Type B pancreatic cell (in vitro differentiated cells): Measurements from ENCODE around the gene DOK6. TPM values are rescaled to one million over a fixed set of nuclear protein-coding genes. Genes with fewer than 3 reads are reported as not detected.

Experiments used
- DNase-seq: peaks from one replicate; pipeline ENCODE4 v3.0.0; 2021; ENCODE audit warnings: mixed read lengths; ENCODE audit not compliant: unreplicated experiment; ENCODE audit errors: extremely low spot score
- H3K27ac Mint-ChIP-seq: 2 replicates; pipeline ENCODE4 v1.8.0; 2021; ENCODE audit warnings: mild to moderate bottlenecking, mixed read lengths
- H3K27me3 Mint-ChIP-seq: 2 replicates; pipeline ENCODE4 v1.8.0; 2021; ENCODE audit warnings: mixed read lengths
- H3K36me3 Mint-ChIP-seq: 2 replicates; pipeline ENCODE4 v1.8.0; 2021; ENCODE audit warnings: mixed read lengths
- H3K4me1 Mint-ChIP-seq: one replicate; pipeline ENCODE4 v1.8.0; 2021; ENCODE audit warnings: mixed read lengths; ENCODE audit not compliant: unreplicated experiment
- H3K4me3 Mint-ChIP-seq: 2 replicates; pipeline ENCODE4 v1.8.0; 2021; ENCODE audit warnings: mild to moderate bottlenecking, mixed read lengths
- H3K9me3 Mint-ChIP-seq: 2 replicates; pipeline ENCODE4 v1.8.0; 2021; ENCODE audit warnings: mixed read lengths
- CTCF ChIP-seq: fragments of 200-600 bp; sonication (generic); conservative IDR thresholded peaks from 2 replicates; pipeline ENCODE4 v1.5.0; 2021; ENCODE audit warnings: antibody characterized with exemption, mild to moderate bottlenecking
- total RNA-seq: library from RNA; stranded (reverse); gene quantifications from 2 replicates; pipeline ENCODE4 v1.2.1, GENCODE V29; 2021; ENCODE audit warnings: low replicate concordance

DOK6 gene
- total RNA-seq, 1 donor from 2014 or later = 7.3 TPM

- no peak overlapping the region for H3K4me3 Mint-ChIP-seq
- H3K9me3 Mint-ChIP-seq = no peaks in the 10 kb centered on the region
- H3K27ac Mint-ChIP-seq = no peak overlapping the region
- DNase-seq = no peak
- H3K27me3 Mint-ChIP-seq = no peaks in the 10 kb centered on the region
- no peaks in the 10 kb centered on the region for H3K4me1 Mint-ChIP-seq
- H3K36me3 Mint-ChIP-seq = no peaks in the 10 kb centered on the region
- no peak for TF ChIP-seq CTCF
These were observed 284.1 kb downstream of the DOK6 start for GRCh38 chr18:69684789-69685188.

GRCh38 chr18:69686861-69687260, 286.2 kb downstream of the DOK6 start:
- TF ChIP-seq CTCF = no peak
- Mint-ChIP-seq H3K4me1 (no peaks in the 10 kb centered on the region), H3K4me3 (no peak overlapping the region), H3K36me3 (no peaks in the 10 kb centered on the region), H3K27ac (no peak overlapping the region), H3K27me3 (no peaks in the 10 kb centered on the region), H3K9me3 (no peaks in the 10 kb centered on the region)
- DNase-seq = no peak

GRCh38 chr18:69689121-69689759, 288.6 kb downstream of the DOK6 start:
- Mint-ChIP-seq H3K4me3 (no peak overlapping the region), H3K4me1 (no peaks in the 10 kb centered on the region), H3K27me3 (no peaks in the 10 kb centered on the region), H3K9me3 (no peaks in the 10 kb centered on the region), H3K36me3 (no peaks in the 10 kb centered on the region), H3K27ac (no peak overlapping the region)
- DNase-seq = no peak
- TF ChIP-seq CTCF = no peak

- no peak overlapping the region for H3K4me3 Mint-ChIP-seq
- no peak for TF ChIP-seq CTCF
These were observed 290.5 kb downstream of the DOK6 start for GRCh38 chr18:69691008-69691760.

GRCh38 chr18:69697069-69697468, 296.4 kb downstream of the DOK6 start:
- no peaks in the 10 kb centered on the region for H3K4me1 Mint-ChIP-seq
- H3K4me3 Mint-ChIP-seq = no peak overlapping the region
- H3K27me3 Mint-ChIP-seq = no peaks in the 10 kb centered on the region
- no peak for TF ChIP-seq CTCF
- H3K9me3 Mint-ChIP-seq = no peaks in the 10 kb centered on the region
- no peak for DNase-seq
- no peaks in the 10 kb centered on the region for H3K36me3 Mint-ChIP-seq
- no peak overlapping the region for H3K27ac Mint-ChIP-seq

More at GRCh38 chr18:69691008-69691760, 290.5 kb downstream of the DOK6 start:
- H3K9me3 Mint-ChIP-seq = no peaks in the 10 kb centered on the region
- no peak overlapping the region for H3K27ac Mint-ChIP-seq
- H3K36me3 Mint-ChIP-seq = no peaks in the 10 kb centered on the region
- H3K4me1 Mint-ChIP-seq = no peaks in the 10 kb centered on the region
- no peaks in the 10 kb centered on the region for H3K27me3 Mint-ChIP-seq
- DNase-seq = no peak
